ENCODE data around the gene RIC3. TPM values are rescaled to one million over a fixed set of nuclear protein-coding genes. Genes with fewer than 3 reads are reported as not detected.

RIC3 gene
- polyA plus RNA-seq, 10 donors: 0.20 to 2.1 (median 0.44) TPM

DNA sequence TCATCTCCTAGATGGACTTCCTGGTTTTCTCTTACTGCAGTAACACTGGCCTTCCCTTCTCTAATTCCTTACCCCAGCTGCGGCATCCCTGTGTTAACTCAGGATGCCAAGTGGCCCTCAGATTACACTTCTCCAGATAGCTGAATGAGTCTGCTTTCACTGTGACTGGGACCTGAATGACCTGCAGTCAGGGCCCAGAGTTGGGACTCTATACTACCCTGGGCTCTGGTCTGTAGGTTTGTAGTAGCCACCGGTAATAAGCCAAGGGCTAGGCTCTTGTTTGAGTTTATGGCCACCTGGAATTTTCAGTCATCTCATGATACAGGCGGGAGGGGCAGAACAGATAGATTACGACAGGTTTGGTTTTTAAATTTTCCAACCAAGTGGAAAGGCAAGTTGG, 63.7 kb downstream of the RIC3 start:
- no peak for DNase-seq

DNA sequence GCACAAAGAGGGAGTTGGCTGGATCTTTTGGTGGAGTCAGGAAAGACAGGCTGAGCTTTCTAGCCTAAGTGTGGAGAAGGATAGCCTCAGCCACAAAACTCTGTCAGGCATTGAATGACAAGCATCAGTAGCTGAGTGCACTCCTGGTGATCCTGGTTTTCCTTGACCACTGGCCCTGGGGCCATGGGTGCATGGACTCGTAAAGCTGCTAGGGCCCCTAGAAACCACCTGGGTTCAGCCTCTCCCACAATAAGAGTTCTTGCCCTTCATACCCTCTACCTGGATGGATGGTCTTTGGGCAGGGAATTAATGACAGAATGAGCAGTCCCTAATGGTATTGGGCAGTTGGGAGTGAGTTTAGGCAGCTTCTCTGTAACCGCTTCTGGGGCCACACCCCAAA, 64.9 kb downstream of the RIC3 start:
- no peak for DNase-seq

DNA sequence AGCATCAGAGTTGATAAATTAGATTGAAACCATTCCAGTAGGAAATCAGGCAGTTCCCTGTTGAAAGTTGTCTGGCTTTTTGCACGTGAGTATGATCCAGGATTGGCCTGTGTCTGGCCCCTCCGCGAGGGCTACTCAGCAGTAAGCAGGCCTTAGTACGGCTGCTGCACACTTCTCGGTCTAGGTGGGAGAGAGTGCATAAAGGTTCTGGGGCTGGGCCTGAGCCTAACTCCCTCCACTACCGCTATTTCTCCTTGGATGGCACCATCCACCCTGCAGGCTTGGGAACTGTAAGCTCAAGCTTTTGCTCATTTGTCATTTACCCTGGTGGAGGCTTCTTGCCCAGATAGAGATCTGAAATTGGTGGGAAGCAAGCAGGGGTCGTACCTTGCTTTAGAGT, 65.9 kb downstream of the RIC3 start:
- DNase-seq: no peak

DNA sequence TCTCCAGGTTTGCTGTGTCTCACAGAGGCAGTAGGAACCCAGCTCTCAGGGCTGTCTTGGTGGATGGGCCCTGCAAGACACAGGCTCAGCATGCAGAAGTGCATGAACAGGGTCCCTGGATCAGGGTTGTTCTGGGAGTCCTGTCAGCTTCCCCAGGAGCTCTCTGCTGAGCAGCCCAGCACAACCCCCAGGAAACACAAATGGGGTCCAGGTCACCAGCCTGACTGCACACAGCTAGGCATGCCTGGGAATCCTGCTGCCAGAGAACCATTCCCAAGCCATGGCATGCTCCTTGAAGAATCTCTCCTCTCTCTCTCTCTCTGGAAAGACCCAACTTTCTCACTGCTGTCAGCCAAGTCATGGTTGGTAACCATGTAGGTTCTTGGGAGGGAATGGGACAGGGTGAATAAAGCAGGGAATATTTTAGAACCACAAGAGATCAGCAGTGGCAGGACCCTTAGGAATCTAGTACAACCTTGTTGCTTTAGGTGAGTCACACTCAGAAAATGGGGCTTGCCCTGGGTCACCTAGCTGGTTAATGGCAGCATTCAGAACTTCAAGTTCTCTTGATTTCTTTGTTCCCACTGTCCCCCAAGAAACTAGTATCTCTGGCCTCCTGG, 66.4 kb downstream of the RIC3 start:
- DNase-seq: no peak

DNA sequence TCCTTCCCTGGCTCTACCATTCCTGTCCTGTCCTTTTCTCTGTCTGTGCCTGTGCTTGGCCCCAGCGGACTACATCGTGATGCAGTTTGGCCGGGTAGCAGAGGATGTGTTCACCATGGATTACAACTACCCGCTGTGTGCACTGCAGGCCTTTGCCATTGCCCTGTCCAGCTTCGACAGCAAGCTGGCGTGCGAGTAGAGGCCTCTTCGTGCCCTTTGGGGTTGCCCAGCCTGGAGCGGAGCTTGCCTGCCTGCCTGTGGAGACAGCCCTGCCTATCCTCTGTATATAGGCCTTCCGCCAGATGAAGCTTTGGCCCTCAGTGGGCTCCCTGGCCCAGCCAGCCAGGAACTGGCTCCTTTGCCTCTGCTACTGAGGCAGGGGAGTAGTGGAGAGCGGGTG, 67.4 kb downstream of the RIC3 start:
- DNase-seq: no peak

DNA sequence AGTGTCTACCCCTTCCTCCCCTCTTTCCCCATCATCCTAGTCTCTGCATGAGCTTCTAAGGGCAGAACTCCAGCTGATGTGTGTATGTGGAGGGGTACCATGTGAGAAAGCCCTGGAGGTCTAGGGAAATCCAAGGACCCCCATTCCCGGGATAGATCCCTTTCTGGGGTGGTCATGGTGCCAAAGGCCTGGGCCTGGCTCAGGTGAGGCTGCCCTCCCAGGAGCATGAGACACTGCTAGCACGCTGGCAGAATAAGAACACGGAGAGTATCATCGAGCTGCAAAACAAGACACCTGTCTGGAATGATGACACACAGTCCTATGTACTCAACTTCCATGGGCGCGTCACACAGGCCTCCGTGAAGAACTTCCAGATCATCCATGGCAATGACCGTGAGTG, 68.2 kb downstream of the RIC3 start:
- no peak for DNase-seq

DNA sequence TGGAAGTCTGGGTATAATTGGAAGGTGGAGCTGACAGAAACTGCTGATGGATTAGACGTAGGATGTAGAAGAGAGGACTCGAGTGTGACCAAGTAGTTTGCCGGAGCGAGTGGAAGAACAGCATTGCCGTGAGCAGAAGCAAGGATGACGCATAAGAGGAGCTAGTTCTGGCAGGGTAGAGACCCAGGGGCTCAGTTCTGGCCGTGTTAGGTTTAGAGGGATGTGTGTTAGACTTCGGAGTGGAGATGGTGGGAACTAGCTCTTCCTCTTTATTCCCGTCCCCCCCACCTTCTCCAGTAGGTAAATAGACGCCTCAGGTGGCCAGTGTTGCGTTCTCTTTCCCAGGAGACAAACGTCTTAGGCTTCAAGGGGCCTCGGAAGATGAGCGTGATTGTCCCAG, 68.7 kb downstream of the RIC3 start:
- DNase-seq: no peak

DNA sequence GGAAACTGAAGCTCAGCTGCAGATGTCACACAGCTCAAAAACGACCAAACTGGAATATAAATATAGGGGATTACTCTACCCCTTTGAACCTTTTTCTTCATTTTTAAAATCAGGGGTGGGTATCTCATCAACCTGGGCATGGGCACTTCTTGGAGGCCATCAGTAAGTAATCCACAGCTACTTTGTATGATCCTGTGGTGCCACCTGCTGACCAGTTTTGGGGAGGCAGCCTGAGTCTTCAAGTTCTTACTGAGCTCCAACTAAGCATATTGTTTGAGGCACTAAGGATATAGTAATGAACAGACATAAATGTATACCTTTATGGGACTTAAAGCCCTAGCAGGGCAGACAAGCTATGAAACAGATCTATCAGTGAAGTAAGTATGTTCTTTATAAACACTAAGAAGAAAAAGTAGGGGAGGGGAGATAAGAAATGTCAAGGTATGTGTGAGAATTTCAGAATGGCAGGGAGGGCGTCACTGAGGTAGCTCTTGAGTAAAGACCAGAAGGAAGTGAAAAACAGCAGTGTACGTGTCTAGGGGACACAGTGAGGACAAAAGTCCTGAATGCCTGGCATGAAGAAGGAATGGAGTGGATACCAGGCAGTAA, 69.4 kb downstream of the RIC3 start:
- DNase-seq: peak; percentile 65 to 74 (median 68)

DNA sequence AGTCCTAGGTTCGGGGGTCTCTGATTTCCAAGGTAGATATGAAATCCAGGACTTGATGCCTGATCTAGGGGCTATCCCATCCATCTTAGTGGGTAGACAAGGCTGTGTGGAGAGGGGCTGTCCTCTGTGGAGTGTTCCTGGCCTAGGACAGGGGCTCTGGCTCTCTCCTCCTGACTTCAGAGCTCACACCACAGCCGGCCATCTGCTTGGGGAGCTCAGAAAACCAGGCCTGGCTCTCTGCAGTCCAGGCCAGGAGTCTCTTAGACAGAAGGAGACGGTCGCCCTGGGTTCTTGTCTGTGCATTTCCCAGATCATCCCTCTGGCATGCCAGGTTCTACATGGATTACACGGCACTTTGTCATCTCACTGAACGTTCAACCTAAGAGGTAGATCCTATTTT, 69.9 kb downstream of the RIC3 start:
- no peak for DNase-seq

DNA sequence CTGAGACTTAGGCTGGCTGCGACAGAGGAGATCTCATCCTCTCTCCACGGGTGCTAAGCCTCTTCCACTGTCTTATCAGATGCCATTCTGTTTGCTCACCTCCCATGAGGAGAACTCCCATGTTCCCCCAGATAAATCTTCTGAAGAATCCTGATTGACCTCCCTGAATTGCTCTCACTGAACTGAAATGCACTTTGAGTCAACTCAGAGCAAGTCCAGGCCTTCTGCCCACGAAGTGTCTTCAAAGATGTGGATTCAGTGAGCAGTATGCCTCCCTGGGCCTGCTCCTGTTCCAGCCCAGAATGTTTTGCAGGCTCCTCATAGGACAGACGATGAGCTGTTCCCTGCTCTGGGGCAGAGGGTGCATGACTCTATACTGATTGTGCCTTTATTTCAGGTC, 70.5 kb downstream of the RIC3 start:
- DNase-seq: peak in 1 of 3 donors; percentile 54

DNA sequence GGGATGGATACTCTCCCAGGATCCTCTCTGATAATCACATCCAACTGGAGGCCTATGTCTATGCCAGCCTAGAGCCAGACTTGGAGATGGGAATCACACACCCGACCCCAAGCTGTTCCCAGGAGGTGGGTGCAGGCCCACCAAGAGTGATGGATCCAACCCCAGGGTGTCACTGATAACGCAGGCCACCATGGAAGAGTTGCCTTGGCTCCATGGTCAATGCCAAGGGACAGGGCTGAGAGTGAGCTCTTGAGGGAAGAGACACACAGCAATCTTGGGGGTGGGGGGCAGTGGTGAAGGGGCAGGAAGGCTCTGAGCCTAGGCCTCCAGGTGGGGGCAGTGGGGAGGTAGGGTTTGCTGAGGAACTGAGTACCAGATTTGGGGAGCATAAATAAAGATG, 70.9 kb downstream of the RIC3 start:
- no peak for DNase-seq

DNA sequence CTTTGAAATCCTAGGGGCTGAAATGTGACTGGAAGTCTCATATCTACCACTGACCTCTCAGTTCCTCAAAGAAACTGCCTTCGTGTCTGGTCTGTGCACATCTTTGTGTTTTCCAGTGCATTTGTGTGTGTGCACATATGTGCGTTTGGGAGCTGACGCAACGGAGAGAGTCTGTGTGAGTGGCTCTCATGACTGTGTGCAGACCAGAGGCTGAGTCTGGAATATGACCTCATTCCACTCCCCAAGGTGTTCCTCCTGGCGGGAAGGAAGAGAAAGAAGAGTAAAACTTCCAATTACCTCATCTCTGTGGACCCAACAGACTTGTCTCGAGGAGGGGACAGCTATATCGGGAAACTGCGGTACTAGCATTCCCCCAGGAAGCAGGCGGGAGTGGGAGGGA, 71.4 kb downstream of the RIC3 start:
- DNase-seq: peak; percentile 32 to 77 (median 63)

DNA sequence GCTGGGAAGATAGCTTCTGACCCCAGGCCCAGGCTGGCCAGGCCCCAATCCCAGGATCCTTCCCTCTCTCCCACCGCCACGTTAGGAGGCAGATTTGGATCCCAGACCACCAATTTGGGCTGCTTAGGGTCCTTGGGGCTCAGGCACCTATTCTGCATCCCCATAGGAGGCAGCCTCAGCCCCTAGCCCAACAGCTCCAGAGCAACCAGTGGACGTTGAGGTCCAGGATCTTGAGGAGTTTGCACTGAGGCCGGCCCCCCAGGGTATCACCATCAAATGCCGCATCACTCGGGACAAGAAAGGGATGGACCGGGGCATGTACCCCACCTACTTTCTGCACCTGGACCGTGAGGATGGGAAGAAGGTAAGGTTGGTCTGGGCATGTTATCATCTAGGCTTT, 71.8 kb downstream of the RIC3 start:
- DNase-seq: no peak

DNA sequence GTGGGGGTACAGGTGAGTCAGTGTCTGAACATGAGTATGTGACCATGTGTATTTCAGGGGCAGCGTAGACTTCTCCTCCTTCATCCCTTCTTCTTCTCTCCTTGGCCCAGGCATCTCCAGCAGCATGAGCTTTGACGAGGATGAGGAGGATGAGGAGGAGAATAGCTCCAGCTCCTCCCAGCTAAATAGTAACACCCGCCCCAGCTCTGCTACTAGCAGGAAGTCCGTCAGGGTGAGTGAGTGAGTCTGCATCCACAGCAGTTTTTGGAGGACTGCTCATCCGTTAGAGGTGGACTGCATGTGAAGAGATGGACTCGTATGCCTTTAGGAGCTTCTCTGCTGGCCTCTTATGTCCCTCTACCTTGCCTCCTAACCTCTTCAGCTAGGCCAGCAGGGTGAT, 72.2 kb downstream of the RIC3 start:
- no peak for DNase-seq

DNA sequence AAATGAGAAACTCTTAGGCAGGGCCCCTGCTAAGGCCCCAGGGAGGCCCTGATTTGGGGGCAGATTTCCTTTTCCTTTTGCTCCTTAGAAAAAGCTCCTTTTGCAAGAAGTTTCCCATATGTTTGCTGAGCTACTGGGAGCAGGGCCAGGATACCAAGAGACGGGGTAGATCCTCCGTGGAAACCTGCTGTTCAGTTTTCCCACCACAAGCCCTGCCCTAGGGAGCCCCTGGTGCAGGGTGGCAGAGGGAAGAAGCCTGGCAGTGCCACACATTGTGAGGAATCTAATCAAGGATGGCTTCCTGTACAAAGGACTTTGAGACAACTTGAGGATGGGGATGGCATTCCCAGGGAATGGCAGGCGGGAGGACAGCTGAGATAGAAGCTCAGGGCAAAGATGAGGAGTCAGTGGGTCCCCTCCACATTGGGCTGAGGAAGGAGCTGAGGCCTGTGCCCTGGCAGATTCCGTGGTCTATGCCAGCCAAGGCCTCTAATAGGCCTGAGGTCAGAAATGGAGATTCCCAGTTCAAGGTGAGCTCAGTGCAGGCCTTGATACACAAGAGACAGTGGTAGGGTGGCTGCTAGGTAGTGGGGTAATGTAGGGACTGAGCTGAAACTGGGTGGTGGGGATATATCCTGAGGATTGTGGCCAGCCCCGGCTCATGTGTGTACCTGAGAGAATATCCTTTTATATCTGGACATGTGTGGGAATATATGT, 72.9 kb downstream of the RIC3 start:
- DNase-seq: no peak

DNA sequence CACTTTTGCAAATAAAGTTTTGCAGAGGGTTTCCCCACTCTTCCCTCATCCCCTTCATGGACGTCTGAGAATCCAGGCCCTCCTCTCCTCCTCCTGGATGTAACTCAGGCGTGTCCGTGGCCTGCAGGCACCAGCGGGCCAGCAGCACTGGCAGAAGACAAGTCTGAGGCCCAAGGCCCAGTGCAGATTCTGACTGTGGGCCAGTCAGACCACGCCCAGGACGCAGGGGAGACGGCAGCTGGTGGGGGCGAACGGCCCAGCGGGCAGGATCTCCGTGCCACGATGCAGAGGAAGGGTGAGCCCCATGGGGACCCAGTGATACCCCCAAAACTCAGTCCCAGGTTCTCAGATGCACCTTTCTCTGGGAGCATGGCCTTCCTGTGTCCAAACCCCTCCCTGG, 73.5 kb downstream of the RIC3 start:
- DNase-seq: no peak

DNA sequence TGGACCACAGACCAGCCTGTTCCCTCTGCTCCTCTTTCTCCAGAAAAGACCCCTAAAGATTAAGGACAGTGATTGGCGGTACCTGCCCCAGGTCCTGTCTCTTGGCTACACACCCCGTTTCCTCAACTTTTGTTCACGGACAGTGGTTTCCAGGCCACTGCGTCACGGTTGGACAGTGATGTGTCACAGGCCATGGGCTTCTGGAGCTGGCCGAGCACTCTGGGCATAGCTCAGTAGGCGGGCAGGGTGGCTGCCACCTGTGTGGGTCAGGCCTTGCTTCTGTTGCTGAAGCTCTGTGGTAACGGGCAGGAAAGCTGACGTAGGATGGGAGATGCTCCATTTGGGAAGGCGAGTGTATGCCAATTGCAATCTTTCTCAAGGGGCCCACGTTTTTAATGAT, 74.2 kb downstream of the RIC3 start:
- no peak for DNase-seq

DNA sequence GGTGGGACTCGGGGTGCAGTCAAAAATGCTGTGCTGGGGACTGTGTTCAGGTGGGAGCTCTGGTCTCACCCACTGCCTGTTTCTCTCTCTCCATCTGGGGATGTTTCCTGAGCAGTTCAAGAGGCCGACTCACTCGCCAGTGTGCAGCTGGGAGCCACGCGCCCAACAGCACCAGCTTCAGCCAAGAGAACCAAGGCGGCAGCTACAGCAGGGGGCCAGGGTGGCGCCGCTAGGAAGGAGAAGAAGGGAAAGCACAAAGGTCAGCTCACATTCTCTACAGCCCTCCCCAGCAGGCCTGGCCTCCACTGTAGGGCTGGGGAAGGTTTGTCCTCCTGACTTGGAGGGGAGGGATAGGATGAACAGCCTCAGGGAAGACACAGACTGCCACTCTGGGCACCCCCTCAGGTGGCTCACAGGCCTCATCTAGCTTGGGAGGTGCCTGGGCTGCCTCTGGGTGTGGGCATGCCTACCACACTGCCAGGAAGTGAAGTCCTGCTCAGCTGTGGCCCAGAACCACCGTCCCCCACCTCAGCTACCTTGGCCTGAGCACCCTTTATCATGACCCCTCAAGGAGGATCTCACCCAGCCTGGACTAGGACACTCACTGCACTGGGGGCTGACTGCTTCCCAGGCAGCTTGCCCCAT, 74.8 kb downstream of the RIC3 start:
- DNase-seq: no peak

DNA sequence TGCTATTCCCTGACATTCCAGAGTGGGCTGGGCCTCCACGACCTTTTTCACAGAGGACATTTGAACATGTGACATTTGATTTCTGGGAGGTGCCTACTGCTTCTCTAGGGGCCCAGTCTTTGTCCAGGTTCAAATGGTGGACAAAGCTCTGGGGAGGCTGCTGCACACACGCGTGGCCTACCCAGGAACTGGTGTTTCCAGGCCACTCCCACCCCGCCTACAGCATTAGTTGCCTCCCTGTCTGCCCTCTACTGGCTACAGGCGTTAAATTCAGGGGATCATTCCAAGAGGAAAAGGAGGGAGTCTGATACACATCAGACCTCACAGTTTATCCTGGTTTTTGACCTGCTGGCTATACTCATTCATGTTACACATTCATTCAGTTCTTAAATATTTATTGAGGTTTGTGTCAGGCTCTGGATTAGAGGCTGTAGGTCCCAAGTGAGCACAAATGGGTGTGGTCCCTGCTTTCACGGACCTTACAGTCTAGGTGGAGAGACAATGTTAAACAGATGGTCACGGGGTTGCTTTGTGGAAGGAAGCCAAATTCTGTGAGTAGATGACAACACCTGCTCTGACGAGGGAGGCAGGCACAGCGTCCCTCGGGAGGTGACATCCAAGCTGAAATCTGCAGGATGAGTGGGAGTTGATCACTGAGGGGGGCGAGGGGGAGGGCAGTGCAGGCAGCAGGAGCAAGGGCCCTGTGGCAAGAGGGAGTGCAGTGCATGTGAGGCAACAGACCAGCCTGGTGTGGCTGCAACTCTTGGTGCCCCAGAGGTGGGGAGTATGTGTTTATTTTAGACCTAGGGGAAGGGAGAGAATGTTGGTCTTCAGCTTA, 76.0 kb downstream of the RIC3 start:
- peak in 2 of 3 donors; percentile 35 to 65 for DNase-seq

DNA sequence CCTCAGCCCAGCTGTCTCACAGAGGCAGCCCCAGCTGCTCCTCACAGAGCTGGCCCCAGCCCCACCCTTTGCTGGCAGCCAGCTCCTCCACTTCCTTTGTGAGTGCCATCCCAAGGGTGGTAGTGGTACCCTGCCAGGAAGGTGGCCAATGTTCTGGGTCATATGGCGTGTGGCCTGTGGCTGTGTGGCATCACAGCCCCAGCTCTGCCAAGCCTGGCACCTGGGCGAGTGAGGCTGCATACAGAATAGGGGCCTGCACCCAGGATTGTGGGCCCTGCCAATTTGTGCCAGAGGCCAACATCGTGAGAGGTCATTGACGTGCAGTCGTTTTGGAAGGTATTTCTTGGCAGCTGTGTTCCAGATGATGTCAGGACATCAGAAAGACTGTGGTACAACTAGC, 77.1 kb downstream of the RIC3 start:
- no peak for DNase-seq

DNA sequence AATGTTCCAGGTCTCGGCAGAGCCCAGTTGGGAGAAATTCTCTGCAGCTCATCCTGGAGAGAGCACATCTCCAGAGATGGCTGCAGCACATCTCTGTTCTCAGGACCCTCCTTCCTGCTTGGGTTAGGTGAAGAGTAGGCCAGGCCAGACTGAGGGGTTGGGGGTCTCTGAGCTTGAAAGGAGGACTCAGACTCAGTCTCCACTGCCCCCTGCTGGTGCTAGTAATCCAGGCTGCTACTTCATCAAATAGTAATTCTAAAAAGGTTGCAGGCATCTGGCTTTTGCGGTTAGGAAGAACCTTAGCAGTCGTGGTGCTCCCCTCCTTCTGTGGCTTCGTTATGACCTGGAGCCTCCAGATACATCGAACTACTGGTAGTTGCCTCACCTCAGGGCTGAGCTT, 78.1 kb downstream of the RIC3 start:
- DNase-seq: peak in 2 of 3 donors; percentile 34 to 58
